GM21528 (cell line): ENCODE measurements around the gene LONRF3.

ENCODE experiments used
- ATAC-seq: cut with Tn5 transposase; IDR thresholded peaks from one replicate; pipeline ENCODE4 v1.9.1; 2021; ENCODE audit warnings: mild to moderate bottlenecking, moderate library complexity; ENCODE audit not compliant: unreplicated experiment, low FRiP score

Gene LONRF3

DNA sequence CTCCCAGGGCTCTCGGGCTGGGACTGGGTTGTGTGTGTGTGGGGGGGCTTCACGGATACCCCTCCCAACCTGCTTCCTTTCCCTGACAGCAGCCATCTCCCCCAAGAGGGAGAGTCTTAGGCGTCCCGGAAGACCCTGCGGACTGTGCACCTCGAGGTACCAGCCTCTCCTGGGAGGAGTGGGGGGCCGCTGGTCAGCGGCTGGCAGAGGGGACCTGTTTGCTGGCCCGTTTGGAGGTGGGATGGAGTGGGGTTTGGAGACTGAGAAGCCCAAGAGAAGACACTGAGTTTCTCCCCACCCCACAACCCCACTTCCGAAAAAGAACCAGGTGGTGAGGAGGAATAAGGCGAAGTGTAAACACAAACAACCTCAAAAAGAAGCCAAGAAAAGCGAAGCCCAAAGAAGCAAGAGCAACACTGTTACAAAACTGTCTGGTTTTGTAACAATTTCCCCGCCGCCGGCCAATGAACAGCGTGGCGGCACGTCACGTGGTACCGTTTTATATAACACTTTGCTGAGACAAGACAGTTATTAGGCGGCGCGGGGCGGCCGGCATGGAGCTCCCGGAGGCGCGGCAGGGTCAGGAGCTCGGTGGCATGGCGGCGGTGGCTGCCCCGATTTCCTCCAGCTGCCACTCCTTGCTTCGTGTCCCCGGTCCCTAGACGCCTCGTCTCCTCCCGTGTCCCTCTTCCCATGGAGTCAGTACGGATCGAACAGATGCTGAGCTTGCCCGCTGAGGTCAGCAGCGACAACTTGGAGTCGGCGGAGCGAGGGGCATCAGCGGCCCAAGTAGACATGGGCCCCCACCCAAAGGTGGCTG lies at the start of gene LONRF3:
LONRF3 (plus strand) TSS at position 531 of the 820 bp plus-strand sequence; CDS start at position 694, 163 bp downstream.
- no peak for ATAC-seq

DNA sequence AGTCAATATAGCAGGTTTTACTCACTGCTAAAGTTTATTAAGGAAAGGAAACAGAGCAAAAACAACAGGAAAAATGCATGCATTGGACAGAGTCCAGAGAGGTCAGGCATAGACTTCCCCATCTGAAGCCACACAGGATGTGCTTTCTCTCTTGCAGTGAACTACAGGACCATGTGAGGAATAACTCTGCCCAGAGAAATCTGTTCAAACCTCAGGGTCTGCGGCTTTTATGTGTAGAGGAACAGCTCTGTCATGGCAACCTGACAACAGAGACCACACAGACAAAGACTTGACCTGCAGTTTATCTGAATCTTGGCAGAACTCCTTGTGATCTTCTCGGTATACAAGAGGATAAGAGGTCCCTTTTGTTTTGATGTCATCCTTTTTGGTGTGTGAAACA lies 46.3 kb upstream of the LONRF3 start:
- no peak for ATAC-seq

DNA sequence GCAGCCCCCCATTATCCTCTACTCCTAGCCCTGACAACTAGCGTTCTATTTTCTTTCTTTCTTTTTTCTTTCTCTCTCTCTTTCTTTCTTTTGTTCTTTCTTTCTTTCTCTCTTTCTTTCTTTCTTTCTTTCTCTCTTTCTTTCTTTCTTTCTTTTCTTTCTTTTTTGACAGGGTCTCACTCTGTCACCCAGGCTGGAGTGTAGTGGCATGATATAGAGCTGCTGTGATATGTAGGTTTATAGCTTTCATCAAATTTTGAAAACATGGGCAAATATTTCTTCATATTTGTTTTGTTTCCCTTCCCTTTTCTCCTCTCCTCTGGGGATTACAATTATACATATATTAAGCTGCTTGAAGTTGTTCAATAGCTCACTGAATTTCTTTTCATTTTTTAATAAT lies 39.1 kb upstream of the LONRF3 start:
- no peak for ATAC-seq

DNA sequence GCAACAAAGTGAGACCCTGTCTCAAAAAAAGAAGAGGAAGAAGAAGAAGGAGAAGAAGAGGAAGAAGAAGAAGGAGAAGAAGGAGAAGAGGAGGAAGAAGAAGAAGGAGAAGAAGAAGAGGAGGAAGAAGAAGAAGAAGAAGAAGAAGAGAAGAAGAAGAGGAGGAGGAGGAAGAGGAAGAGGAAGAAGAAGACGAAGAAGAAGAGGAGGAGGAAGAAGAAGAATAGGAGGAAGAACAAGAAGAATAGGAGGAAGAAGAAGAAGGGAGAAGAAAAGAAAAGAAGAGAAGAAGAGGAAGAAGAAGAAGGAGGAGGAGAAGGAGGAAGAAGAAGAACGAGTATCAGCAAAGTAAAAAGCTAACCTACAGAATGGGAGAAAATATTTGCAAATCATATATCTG lies 33.3 kb upstream of the LONRF3 start:
- ATAC-seq = no peak

DNA sequence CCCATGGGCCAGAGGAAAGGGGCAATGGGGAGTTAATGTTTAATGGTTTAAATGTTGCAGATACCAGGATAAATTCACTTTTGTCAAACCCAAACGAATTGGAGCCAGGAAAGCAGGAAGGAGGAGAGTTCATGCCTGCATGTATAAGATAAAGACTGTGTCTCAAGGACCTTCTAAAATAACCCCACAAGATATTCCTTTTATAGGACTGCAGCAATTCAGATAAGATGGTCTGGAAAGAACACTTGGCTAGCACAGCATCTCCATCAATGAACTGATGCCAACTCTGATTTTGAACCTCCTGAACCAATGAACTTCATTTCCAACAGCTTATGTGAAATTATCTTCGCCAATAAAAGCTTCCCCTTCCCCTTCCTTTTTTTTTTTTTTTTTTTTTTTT lies 31.3 kb upstream of the LONRF3 start:
- no peak for ATAC-seq

DNA sequence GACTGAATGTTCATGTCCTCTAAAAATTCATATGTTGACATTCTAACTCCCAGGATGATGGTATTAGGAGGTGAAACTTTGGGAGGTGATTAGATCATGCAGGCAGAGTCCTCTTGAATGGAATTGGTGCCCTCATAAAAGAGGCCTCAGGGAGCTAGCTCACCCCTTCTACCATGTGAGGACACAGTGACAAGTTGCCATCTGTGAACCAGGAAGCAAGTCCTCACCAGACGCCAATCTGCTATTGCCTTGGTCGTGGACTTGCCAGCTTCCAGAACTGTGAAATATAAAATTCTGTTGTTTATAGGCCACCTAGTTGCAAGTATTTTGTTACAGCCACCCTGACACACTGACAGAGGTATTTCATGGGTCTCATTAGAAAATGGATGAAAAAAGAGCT lies 28.5 kb upstream of the LONRF3 start:
- ATAC-seq = no peak

DNA sequence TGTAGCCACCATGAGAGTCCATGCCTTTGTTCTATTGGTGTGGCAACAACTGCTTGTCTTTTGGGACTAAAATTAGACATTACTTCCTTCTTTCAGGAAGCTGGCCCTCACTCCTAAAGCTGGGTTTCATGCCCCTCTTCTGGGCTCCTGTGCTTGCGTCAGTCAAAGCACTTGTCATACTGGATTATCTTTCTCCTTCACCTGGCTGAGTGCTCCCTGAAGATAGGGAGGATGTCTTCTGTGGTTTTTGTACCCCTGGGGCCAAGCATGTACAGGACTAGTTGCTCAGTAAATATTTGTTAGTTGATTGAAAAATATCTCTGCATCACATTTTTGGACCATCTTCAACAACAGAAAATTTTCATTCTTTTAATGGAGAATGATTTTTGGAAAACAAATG lies 26.1 kb upstream of the LONRF3 start:
- no peak for ATAC-seq

DNA sequence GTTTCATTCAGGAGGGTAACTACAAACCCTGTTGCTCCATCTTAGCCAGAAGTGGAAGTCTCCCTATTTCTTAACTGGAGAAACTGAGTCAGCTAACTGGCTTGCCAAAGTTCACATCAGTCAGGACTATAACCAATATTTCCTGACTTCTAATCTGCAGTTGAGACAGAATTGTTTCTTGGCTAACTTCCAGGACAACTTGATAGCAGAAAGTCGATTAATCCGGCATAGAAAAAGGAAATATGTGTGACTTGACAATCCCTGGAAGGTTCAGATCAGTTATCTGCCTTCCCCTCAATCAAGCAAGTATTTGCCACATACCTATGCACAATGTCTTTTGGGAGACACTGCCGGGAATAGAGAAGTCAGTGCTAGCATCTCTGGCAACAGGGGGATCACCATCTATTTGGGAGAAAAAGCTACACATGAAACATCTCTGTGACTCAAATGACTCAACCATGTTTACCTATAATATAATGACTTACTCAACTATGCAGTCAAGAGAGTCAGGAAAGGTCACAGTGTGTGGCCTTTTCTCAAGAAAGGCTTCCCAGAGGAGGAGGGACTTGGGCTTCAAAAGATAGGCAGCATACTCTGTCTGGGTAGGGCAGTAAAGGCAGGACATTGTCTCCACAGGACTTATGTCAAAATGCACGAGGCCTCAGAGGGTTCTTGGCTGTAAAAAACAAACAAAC lies 12.4 kb upstream of the LONRF3 start:
- ATAC-seq = no peak

DNA sequence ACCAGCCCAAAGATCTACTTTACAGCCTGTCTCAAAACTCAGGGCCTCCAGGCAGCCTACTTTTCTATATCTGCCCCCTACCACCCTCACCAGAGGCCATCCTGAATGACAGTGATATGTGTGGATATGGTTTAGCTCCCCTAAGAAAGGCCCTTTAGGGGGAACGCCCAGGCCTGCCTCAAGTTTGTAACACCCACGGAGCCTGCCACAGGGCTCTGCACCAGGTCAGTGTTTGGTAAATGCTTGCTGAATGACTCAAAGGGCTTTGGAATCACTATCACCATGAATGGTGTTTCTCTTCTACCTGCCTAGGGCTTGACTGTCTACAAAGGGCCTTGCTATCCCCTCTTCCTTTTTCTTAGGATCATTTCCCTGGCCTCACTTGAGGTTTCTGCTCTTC lies 11.3 kb upstream of the LONRF3 start:
- no peak for ATAC-seq

DNA sequence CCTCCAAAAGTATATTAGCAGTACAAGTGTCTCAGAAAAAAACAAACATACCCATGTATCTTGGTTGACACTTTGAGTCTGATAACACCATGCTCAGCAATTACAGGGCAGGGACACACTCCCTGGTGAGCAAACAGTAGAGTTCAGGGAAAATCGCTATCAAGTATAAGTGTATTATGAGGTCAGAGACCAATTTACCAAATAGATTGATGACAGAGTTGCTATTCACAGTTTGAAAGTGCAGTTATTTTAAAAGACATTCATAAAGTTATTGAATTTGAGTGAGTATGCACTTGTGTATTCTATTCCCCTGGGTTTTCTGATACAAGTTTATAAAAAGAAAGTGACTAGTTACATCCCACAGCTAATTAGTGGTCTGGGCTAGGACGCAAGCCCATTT lies 10.2 kb upstream of the LONRF3 start:
- ATAC-seq = no peak

DNA sequence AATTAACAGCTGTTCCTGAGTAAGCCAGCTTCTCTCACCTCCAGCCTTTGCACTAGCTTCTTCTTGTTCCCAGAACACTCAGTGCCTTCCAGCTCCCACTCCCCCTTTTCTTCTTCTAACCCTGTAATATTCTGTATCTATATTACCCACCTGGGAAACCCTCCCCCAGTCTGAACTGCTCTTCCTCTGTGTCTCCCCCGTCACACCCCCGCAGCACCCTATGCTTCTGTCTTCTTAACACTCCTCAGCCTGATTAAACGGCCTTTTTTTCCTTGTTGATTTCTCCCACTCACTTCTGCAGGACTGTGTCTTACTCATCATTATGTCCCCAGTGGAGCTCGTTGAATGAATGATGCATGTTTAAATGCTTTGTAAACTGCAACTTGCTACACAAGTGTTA lies 9.0 kb upstream of the LONRF3 start:
- no peak for ATAC-seq

DNA sequence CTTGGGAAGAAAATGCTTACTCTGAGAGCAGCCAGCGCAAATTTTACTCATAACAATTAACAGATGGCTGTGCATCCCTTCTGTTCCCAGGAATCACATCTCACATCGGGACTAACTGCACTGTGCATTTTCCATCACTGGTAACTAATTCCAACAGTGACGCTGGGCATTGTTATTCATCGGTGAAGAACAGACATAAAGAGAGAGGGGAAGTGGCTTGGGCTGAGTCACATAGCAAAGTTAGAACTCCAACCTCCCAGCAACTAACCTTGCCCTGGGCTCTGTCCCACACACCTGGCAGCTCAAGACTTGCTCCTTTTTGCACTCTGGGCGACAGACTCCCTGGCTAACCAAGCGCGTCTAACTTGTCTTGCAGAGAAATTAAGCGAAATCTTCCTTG lies 6.4 kb upstream of the LONRF3 start:
- no peak for ATAC-seq

DNA sequence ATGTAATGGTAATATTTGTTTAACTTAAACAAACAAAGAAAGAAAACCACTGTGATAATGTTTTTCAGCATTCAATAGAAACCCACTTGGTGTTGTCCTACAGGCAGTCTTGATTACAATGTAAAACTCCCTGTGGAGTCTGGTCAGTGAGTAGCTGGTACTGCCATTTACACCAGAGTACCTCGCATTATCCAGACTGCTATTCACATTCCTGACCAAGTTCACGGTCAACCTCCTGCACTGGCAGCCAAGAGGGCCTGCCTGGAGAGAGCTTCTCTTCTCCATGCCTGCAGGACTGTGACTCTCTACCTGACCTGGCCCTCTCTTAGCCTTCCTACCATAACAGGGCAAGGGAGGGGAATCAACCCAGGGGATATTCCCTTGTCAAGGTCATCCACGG lies 2.9 kb upstream of the LONRF3 start:
- ATAC-seq = no peak

DNA sequence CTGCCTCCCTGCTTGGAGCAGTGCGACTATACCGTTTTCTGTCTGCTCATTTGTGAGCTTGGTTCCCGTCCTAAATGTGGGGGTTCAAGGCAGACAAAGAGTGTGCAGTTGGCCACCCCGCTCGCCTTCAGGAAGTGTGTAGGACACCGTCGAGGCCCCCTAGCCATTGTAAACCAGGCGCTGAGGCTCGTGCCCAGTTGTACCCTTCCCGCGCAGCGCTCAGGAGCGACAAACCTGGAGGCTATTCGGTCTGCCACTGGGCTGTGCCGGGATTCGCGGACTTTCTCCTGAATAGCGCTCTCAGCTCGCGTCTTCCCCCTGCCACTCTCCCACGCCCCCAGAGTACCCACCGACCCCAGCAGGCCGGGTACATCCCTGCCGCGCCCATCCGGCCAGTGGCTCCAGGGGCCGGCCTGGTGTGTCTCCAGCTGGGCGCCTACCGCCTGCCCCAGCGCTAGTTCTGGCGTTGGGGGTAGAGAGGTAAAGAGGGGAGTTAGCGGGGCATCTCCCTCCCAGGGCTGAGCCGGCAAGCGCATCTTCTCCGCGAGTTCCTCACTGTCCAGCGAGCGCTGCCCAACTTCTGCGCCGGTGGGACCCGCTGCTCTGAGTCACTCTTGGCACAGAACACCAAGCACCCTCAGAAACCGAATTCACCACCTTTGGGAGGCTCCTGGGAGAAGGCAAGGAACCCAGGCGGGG lies 880 bp upstream of the LONRF3 start:
- no peak for ATAC-seq

DNA sequence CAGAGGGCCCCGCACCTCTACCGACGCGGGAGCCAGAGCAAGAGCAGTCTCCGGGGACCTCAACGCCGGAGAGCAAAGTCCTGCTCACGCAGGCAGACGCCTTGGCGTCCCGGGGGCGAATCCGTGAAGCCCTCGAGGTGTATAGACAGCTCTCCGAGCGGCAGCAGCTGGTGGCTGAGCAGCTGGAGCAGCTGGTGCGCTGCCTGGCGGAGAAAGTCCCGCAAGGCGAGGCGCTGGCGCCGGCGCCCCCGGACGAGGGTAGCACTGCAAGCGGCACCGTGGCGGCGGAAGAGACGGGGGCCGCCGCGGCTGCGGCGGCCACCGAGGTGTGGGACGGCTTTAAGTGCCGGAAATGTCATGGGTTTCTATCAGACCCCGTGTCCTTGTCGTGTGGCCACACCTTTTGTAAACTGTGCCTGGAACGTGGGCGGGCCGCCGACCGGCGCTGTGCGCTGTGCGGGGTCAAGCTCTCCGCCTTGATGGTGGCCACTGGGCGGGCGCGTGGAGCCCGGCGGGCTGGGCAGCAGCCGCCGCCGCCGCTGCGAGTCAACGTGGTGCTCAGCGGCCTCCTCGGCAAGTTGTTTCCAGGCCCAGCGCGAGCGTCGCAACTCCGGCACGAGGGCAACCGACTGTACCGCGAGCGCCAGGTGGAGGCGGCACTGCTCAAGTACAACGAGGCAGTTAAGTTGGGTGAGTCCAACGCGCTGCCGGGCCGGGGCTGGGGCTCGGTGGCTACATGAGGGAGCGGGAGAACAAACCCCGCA lies 672 bp downstream of the LONRF3 start:
- no peak for ATAC-seq

DNA sequence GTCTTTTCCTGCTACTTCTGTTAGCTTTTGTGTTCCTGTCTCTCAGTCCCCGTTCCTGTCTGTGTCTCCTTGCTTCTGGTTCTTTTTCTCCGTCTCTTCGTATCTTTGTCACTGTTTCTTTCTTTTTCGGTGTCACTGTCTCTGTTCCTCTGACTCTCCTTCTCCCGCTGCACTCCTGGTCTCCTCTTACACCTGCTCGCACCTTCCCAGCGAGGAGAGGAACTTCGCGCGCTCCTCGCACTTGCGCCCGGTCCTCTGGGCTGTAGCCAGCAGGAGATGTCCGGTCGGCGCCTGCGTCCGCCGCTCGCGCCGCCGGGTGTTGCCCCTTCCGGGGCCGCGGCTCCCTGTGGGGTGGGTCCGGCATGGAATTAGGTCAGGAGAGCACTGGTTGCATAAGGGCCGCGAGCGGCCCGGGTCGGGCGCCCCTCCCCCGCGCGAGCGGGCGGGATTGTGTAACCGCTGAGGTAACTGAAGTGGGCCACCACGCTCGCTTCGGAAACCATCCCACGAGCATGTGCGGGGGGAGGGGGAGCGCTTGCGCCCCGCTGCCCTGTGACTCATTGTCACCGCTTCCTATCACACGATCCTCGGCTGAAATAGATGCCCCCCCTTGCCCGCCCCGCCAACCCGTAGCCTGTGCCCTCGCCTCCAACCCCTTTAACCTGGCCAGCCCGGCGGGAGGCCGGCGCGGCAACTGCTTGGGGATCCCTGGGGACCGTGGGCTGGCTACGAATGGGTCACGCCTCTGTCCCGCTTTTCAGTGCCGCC lies 1.6 kb downstream of the LONRF3 start:
- ATAC-seq = no peak

DNA sequence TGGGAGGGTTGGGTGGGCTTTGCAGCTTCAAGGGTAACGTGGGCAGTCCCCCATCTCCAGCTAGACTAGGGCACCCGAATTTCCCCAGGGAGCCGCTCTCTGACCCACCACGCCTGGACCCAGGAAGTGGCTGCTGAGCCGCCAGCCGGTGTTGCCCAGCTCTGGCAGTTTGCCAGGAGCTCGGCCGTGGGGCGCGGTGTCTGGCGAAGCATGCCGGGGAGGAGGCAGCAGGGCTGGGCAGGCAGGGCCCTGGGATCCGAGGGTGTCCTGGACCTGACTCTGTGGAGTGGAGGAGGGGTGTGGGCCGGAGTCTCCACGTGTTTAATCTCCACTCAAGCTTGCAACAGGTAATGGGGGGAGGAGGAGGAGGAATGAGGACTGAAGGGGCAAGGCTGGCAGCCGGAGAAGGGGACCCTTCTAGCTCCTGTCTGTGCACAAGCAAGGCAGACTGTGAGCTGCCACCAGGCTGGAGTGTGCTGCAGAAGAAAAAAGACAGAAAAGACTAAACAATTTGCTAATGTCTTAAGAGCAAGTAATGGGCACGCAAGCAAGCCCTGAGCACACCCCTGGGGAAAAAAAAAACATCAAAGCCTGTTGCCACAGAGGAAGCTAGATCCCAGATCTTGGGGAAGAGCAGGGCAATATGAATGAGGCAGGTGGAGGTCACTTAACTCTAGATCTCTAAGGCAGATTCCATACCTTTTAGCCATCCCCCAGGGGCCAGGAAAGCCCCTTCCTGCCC lies 2.4 kb downstream of the LONRF3 start:
- no peak for ATAC-seq

DNA sequence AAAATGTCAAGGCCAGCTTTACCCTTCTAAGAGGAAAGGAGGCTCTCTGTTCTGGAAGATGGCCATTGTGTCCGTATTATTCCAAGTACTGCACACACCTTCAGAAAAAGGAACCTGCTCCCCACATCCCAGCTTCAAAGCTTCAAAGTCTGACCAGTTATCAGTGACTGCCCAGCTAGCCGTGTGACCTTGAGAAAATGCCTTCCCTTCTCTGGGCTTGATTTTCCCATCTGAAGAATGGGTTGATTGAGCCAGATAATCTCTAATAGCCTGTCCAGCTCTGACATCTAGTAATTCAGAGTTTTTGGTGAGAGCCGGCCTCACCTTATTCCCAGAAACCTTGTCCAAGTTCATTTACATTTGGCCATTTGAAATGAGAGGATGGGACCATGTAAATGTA lies 3.0 kb downstream of the LONRF3 start:
- no peak for ATAC-seq

DNA sequence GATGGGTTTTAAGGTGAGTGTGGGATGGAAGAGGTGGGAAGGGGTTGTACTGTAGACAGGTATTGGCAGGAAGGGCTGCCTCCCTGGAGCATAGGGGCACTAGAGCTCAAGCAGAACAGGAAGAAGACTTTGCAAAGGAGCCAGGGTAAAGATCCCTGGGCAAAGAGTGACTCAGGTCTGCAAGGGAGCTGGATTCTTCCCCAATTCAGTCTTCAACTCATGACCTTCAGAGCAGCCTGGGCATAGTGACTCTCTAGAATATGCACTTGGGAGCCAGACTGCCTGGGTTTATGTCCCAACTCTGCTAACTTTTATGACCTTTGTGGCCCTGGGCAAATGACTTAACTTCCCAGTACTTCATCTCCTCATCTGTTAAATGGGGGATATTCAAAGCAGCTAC lies 4.0 kb downstream of the LONRF3 start:
- ATAC-seq = no peak
